ENCODE measurements around the gene NUDCD3.

Gene NUDCD3

DNA sequence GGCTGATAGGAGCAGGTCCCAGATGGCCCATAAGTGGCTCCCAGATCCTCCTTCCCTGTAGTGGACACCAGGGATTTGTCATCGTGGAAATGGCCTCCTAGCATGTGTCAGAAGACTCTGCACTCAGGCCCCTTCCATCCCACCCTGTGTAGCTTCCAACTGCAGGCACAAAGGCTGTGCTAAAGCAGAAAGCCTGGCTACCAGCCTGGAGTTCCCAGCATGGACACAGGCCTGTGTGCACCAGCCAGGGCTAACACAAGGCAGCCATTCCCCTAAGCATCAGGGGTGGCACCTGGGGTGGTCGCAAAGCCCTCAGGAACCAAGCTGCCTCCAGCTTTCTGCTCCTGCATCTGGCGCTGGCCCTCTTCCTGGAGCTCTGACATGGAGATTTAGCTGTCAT, 160.6 kb downstream of the NUDCD3 start:
- TF ChIP-seq, protein P1, sequence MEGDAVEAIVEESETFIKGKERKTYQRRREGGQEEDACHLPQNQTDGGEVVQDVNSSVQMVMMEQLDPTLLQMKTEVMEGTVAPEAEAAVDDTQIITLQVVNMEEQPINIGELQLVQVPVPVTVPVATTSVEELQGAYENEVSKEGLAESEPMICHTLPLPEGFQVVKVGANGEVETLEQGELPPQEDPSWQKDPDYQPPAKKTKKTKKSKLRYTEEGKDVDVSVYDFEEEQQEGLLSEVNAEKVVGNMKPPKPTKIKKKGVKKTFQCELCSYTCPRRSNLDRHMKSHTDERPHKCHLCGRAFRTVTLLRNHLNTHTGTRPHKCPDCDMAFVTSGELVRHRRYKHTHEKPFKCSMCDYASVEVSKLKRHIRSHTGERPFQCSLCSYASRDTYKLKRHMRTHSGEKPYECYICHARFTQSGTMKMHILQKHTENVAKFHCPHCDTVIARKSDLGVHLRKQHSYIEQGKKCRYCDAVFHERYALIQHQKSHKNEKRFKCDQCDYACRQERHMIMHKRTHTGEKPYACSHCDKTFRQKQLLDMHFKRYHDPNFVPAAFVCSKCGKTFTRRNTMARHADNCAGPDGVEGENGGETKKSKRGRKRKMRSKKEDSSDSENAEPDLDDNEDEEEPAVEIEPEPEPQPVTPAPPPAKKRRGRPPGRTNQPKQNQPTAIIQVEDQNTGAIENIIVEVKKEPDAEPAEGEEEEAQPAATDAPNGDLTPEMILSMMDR (conservative IDR thresholded peaks at IDR 0.05), result no peak
- no peak overlapping the region for H3K27ac ChIP-seq
